Measurements from ENCODE around the gene SULT1A3. TPM values are rescaled to one million over a fixed set of nuclear protein-coding genes. Genes with fewer than 3 reads are reported as not detected.
A peak's percentile ranks its signal among the peaks of the same experiment; 100 is the strongest.
"Not testable (repeated sequence)": the region's sequence is repeated elsewhere in the genome, so short reads cannot be mapped to it uniquely, and the experiment has no call there.

SULT1A3 gene
- total and polyA plus RNA-seq, 8 donors: 6.4 to 29.3 (median 12.1) TPM

DNA sequence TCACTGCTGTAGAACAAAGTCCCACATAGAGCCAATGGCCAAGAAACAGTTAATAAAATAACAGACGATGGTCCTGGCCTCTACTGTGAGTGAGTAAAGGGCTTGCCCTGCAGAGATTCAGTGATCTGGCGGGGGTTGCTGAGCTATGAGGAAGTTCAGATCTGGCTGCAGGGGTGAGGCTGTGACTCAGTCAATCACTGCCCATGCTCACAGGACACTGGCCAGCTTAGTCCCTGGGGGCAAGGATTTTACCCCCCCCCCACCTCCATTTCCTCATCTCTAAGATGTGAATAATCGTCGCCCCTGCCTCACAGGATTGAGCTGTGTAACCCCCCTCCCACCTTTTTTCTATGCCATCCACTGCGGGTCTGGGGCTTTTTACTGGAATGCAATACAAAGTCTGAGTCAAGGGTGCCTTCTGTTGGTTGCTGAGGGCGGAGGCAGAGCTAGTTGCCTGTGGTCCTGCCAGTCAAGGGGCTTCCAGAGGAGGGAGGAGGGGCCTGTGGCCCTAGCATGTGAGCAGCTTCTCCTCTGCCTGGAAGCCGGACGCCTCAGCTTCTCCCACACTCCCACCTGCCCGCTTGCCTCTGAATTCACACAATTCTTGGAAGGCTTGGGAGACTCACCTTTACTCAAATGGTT lies 8.1 kb downstream of the SULT1A3 start:
- H3K36me3 ChIP-seq; intact Hi-C loops (cut with DNase I); H3K9me3 ChIP-seq; H3K4me1 ChIP-seq; H3K27ac ChIP-seq; H3K27me3 ChIP-seq; H3K4me3 ChIP-seq: not testable (repeated sequence)
- DNase-seq: peak in 1 of 4 donors; percentile 32
- peak; percentile 68 for ATAC-seq

DNA sequence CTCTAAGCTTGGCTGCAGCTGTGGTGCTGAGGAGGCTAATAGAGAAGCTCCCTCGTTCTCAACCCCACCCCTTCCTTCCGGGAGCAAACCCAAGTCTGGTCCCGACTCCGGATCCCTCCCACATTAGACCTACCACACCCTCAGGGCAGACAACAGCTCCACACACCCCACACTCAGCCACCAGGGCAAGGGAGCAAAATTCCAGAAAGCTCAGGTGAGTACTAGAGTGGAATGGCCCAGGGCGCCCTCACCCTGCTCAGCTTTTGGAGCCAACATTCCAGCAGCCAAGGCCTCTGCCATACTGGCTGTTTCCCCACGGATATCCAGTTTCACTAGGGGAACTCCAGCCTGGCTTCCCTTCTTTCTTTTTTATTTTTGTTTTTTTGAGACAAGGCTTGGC lies 10.0 kb downstream of the SULT1A3 start:
- intact Hi-C loops (cut with DNase I); H3K36me3 ChIP-seq; H3K27ac ChIP-seq; H3K9me3 ChIP-seq; H3K4me3 ChIP-seq; H3K4me1 ChIP-seq; H3K27me3 ChIP-seq: not testable (repeated sequence)
- ATAC-seq: peak; percentile 54
- peak in 1 of 4 donors; percentile 46 for DNase-seq

DNA sequence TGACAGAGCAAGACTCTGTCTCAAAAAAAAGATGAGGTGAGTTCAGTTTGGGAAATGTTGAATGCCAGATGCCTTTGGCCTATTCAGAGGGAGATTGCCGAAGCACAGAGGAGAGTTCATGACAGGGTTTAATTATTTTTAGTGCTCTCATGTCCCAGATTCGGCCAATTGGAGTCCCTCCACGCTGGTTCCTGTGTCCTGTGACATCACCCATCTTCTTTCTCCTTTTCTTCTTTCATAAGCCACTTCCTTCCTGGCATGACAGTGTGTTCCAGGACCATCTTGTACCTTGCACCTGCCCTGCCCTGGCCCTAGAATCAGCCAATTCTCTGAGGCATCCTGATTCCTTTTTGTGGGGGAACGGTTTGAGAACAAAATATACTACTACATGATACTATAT lies 12.4 kb downstream of the SULT1A3 start:
- ATAC-seq; H3K9me3 ChIP-seq; H3K4me1 ChIP-seq; H3K36me3 ChIP-seq; H3K27ac ChIP-seq; DNase-seq; H3K4me3 ChIP-seq; H3K27me3 ChIP-seq; intact Hi-C loops (cut with DNase I): not testable (repeated sequence)

DNA sequence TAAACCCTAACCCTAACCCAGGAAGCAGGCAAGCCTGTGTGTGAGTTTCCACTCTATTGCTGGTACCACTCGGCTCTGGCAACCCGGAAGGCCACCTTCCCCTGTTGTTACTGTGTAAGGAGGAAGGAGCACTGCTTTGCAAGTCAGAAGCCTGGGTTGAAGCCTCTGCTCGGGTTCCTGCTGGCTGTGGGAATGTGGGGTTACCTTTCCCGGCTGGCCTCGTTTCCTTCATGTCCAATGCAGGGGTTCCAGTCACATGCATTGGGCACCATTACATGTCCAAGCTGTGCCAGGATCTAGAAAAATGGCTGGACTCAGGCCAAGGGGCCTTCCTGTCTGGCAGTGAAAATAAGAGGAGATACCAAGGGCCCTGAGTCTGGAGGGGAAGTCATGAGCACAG lies 18.0 kb downstream of the SULT1A3 start:
- H3K27ac ChIP-seq; H3K9me3 ChIP-seq; H3K4me3 ChIP-seq; H3K27me3 ChIP-seq; H3K36me3 ChIP-seq; ATAC-seq; H3K4me1 ChIP-seq; intact Hi-C loops (cut with DNase I): not testable (repeated sequence)
- DNase-seq: peak in 1 of 4 donors; percentile 8

DNA sequence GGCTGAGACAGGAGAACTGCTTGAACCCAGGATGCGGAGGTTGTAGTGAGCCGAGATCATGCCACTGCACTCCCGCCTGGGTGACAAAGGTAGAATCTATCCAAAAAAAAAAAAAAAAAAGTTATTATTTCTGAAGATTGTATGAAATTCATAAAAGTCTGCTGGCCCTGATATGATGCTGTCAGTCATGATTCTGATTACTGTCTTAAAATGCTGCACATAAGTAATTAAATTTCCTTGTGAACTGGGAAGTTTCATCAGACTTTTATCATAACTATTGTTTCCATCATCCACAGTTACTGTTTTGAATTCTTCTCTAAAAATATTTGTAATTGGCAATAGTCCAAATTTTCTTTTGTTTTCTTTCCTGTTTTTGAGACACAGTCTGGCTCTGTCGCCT lies 49.3 kb downstream of the SULT1A3 start, which contains the start of gene NPIPB13:
TSS of gene NPIPB13 (minus strand) at position 101 of the 400 bp plus-strand sequence. CDS start 2,906 bp downstream, outside the sequence.
- H3K36me3 ChIP-seq; ATAC-seq; intact Hi-C loops (cut with DNase I): not testable (repeated sequence)

More for the DNA sequence above, 49.3 kb downstream of the SULT1A3 start, which contains the start of gene NPIPB13:
- H3K4me1 ChIP-seq, H3K27ac ChIP-seq, H3K27me3 ChIP-seq, H3K9me3 ChIP-seq, H3K4me3 ChIP-seq, DNase-seq: not testable (repeated sequence)

Other genes with a start within 250 kb of the SULT1A3 start
- gene TMEM219, start 237.2 kb upstream of the SULT1A3 start, total RNA-seq: 100 to 1,000 TPM; 122 to 154 TPM
- gene TMEM219, start 237.2 kb upstream of the SULT1A3 start, polyA plus RNA-seq (ENCODE audit: insufficient read length in 6 of 6): 100 to 1,000 TPM; 103 to 128 (median 114) TPM
- gene TAOK2, start 225.4 kb upstream of the SULT1A3 start, total RNA-seq: 10 to 100 TPM; 61.4 to 64.5 TPM
- 10 to 100 TPM; 47.5 to 71.4 (median 55.0) TPM for gene TAOK2, start 225.4 kb upstream of the SULT1A3 start, polyA plus RNA-seq (ENCODE audit: insufficient read length in 6 of 6)
- 10 to 100 TPM; 14.4 to 17.4 TPM for gene HIRIP3, start 203.6 kb upstream of the SULT1A3 start, total RNA-seq
- 10 to 100 TPM; 17.8 to 20.7 (median 18.3) TPM for gene HIRIP3, start 203.6 kb upstream of the SULT1A3 start, polyA plus RNA-seq (ENCODE audit: insufficient read length in 6 of 6)
- 10 to 100 TPM; 55.5 to 59.6 TPM for gene INO80E, start 203.0 kb upstream of the SULT1A3 start, total RNA-seq
- 10 to 100 TPM; 42.1 to 59.3 (median 47.5) TPM for gene INO80E, start 203.0 kb upstream of the SULT1A3 start, polyA plus RNA-seq (ENCODE audit: insufficient read length in 6 of 6)
- gene DOC2A, start 188.2 kb upstream of the SULT1A3 start, total RNA-seq: 1 to 10 TPM; 2.5 to 2.7 TPM
- 1 to 10 TPM in 5 of 6 donors, under 1 TPM in 1; 0.77 to 5.1 (median 3.2) TPM for gene DOC2A, start 188.2 kb upstream of the SULT1A3 start, polyA plus RNA-seq (ENCODE audit: insufficient read length in 6 of 6)
- gene C16orf92, start 176.1 kb upstream of the SULT1A3 start, total RNA-seq: not detected
- not detected for gene C16orf92, start 176.1 kb upstream of the SULT1A3 start, polyA plus RNA-seq (ENCODE audit: insufficient read length in 6 of 6)
- under 1 TPM in 1 of 2 donors, not detected in 1; 0.29 TPM for gene TLCD3B, start 168.0 kb upstream of the SULT1A3 start, total RNA-seq
- 1 to 10 TPM in 3 of 6 donors, under 1 TPM in 3; 0.28 to 1.4 (median 0.96) TPM for gene TLCD3B, start 168.0 kb upstream of the SULT1A3 start, polyA plus RNA-seq (ENCODE audit: insufficient read length in 6 of 6)
- gene ALDOA, start 133.5 kb upstream of the SULT1A3 start, total RNA-seq: 1,000 to 10,000 TPM in 1 of 2 donors, 100 to 1,000 TPM in 1; 710 to 1,105 TPM
- 100 to 1,000 TPM; 299 to 424 (median 350) TPM for gene ALDOA, start 133.5 kb upstream of the SULT1A3 start, polyA plus RNA-seq (ENCODE audit: insufficient read length in 6 of 6)
- 10 to 100 TPM; 82.5 to 89.8 TPM for gene PPP4C, start 123.3 kb upstream of the SULT1A3 start, total RNA-seq
- 10 to 100 TPM; 62.0 to 80.8 (median 74.1) TPM for gene PPP4C, start 123.3 kb upstream of the SULT1A3 start, polyA plus RNA-seq (ENCODE audit: insufficient read length in 6 of 6)
- gene TBX6, start 107.3 kb upstream of the SULT1A3 start, total RNA-seq: 1 to 10 TPM; 1.6 TPM
- gene TBX6, start 107.3 kb upstream of the SULT1A3 start, polyA plus RNA-seq (ENCODE audit: insufficient read length in 6 of 6): 1 to 10 TPM in 5 of 6 donors, under 1 TPM in 1; 0.79 to 1.9 (median 1.8) TPM
- gene YPEL3, start 103.0 kb upstream of the SULT1A3 start, total RNA-seq: 10 to 100 TPM; 57.5 to 79.5 TPM
- 10 to 100 TPM; 48.8 to 69.3 (median 53.6) TPM for gene YPEL3, start 103.0 kb upstream of the SULT1A3 start, polyA plus RNA-seq (ENCODE audit: insufficient read length in 6 of 6)
- gene GDPD3, start 85.7 kb upstream of the SULT1A3 start, total RNA-seq: 1 to 10 TPM; 5.6 to 9.0 TPM
- 10 to 100 TPM; 11.8 to 20.3 (median 18.2) TPM for gene GDPD3, start 85.7 kb upstream of the SULT1A3 start, polyA plus RNA-seq (ENCODE audit: insufficient read length in 6 of 6)
- 10 to 100 TPM; 70.1 to 95.1 TPM for gene MAPK3, start 76.0 kb upstream of the SULT1A3 start, total RNA-seq
- gene MAPK3, start 76.0 kb upstream of the SULT1A3 start, polyA plus RNA-seq (ENCODE audit: insufficient read length in 6 of 6): 100 to 1,000 TPM in 5 of 6 donors, 10 to 100 TPM in 1; 99.0 to 114 (median 106) TPM
- 100 to 1,000 TPM in 1 of 2 donors, 10 to 100 TPM in 1; 29.3 to 172 TPM for gene CORO1A, start 15.7 kb upstream of the SULT1A3 start, total RNA-seq
- gene CORO1A, start 15.7 kb upstream of the SULT1A3 start, polyA plus RNA-seq (ENCODE audit: insufficient read length in 6 of 6): 10 to 100 TPM; 16.0 to 24.4 (median 17.9) TPM
- gene BOLA2B, start 5.6 kb upstream of the SULT1A3 start, total RNA-seq: 100 to 1,000 TPM in 1 of 2 donors, 10 to 100 TPM in 1; 59.3 to 101 TPM
- gene BOLA2B, start 5.6 kb upstream of the SULT1A3 start, polyA plus RNA-seq (ENCODE audit: insufficient read length in 6 of 6): 10 to 100 TPM; 12.0 to 30.4 (median 22.3) TPM
- 10 to 100 TPM; 21.5 to 25.5 TPM for gene SLX1A, start 5.4 kb upstream of the SULT1A3 start, total RNA-seq
- gene SLX1A, start 5.4 kb upstream of the SULT1A3 start, polyA plus RNA-seq (ENCODE audit: insufficient read length in 6 of 6): 10 to 100 TPM; 20.6 to 31.0 (median 23.1) TPM
- 10 to 100 TPM; 13.6 to 27.0 TPM for gene NPIPB13, start 49.2 kb downstream of the SULT1A3 start, total RNA-seq
- 10 to 100 TPM; 11.0 to 32.6 (median 28.8) TPM for gene NPIPB13, start 49.2 kb downstream of the SULT1A3 start, polyA plus RNA-seq (ENCODE audit: insufficient read length in 6 of 6)
- 10 to 100 TPM; 53.2 to 57.6 TPM for gene CD2BP2, start 156.1 kb downstream of the SULT1A3 start, total RNA-seq
- gene CD2BP2, start 156.1 kb downstream of the SULT1A3 start, polyA plus RNA-seq (ENCODE audit: insufficient read length in 6 of 6): 10 to 100 TPM; 42.9 to 59.1 (median 51.3) TPM
- 10 to 100 TPM; 32.7 to 43.7 TPM for gene TBC1D10B, start 171.2 kb downstream of the SULT1A3 start, total RNA-seq
- gene TBC1D10B, start 171.2 kb downstream of the SULT1A3 start, polyA plus RNA-seq (ENCODE audit: insufficient read length in 6 of 6): 10 to 100 TPM; 29.5 to 39.3 (median 34.4) TPM
- 1 to 10 TPM in 1 of 2 donors, not detected in 1; 1.6 TPM for gene MYL11, start 175.5 kb downstream of the SULT1A3 start, total RNA-seq
- under 1 TPM in 4 of 6 donors, not detected in 2; 0.27 to 0.87 (median 0.62) TPM for gene MYL11, start 175.5 kb downstream of the SULT1A3 start, polyA plus RNA-seq (ENCODE audit: insufficient read length in 6 of 6)
- gene SEPTIN1, start 183.3 kb downstream of the SULT1A3 start, total RNA-seq: 1 to 10 TPM; 2.9 to 6.3 TPM
- 1 to 10 TPM; 2.5 to 3.6 (median 3.1) TPM for gene SEPTIN1, start 183.3 kb downstream of the SULT1A3 start, polyA plus RNA-seq (ENCODE audit: insufficient read length in 6 of 6)
- gene ZNF48, start 196.2 kb downstream of the SULT1A3 start, total RNA-seq: 1 to 10 TPM; 7.0 TPM
- gene ZNF48, start 196.2 kb downstream of the SULT1A3 start, polyA plus RNA-seq (ENCODE audit: insufficient read length in 6 of 6): 10 to 100 TPM in 2 of 6 donors, 1 to 10 TPM in 4; 6.8 to 11.7 (median 9.0) TPM
- gene ZNF771, start 208.4 kb downstream of the SULT1A3 start, total RNA-seq: 1 to 10 TPM; 6.0 to 8.5 TPM
- 1 to 10 TPM; 4.0 to 6.4 (median 5.5) TPM for gene ZNF771, start 208.4 kb downstream of the SULT1A3 start, polyA plus RNA-seq (ENCODE audit: insufficient read length in 6 of 6)
- 10 to 100 TPM; 26.2 to 37.4 TPM for gene DCTPP1, start 230.8 kb downstream of the SULT1A3 start, total RNA-seq
- gene DCTPP1, start 230.8 kb downstream of the SULT1A3 start, polyA plus RNA-seq (ENCODE audit: insufficient read length in 6 of 6): 10 to 100 TPM; 35.5 to 49.3 (median 38.0) TPM
- gene SEPHS2, start 246.6 kb downstream of the SULT1A3 start, total RNA-seq: 10 to 100 TPM; 50.3 to 64.0 TPM
- gene SEPHS2, start 246.6 kb downstream of the SULT1A3 start, polyA plus RNA-seq (ENCODE audit: insufficient read length in 6 of 6): 10 to 100 TPM; 28.4 to 36.6 (median 31.9) TPM